AML-193 (cell line): ENCODE results near the gene RAB1B.

ENCODE experiments used
- DNase-seq, 2 experiments: peaks; one replicate each; lab custom pipeline; 2025; lab: John Stamatoyannopoulos, UW

RAB1B gene

GRCh38 chr11:66284526-66285078, 16.2 kb downstream of the RAB1B start:
- no peak for DNase-seq

GRCh38 chr11:66285250-66285947, 17.0 kb downstream of the RAB1B start:
- DNase-seq = no peak

- DNase-seq = no peak
These were observed 18.3 kb downstream of the RAB1B start for GRCh38 chr11:66286699-66287098.

GRCh38 chr11:66287211-66287888, 18.9 kb downstream of the RAB1B start:
- DNase-seq = peak; percentile 34 to 63

- peak in 1 of 2 experiments; percentile 5 for DNase-seq
These were observed 19.6 kb downstream of the RAB1B start for GRCh38 chr11:66287889-66288670.

- peak; percentile 96 for DNase-seq
These were observed 20.5 kb downstream of the RAB1B start, which contains the start of gene YIF1A for GRCh38 chr11:66288671-66289547. YIF1A (minus strand) TSS chr11:66289143; CDS start chr11:66288985, 158 bp downstream.

- peak; percentile 52 to 56 for DNase-seq
These were observed 21.3 kb downstream of the RAB1B start for GRCh38 chr11:66289548-66290329.

- no peak for DNase-seq
These were observed 21.8 kb downstream of the RAB1B start for GRCh38 chr11:66290330-66290621.

- DNase-seq = no peak
These were observed 22.9 kb downstream of the RAB1B start for GRCh38 chr11:66291303-66291705.

- DNase-seq = no peak
These were observed 23.5 kb downstream of the RAB1B start, which contains the start of gene TMEM151A for GRCh38 chr11:66291706-66292542. TMEM151A (plus strand) TSS chr11:66291894; CDS start chr11:66292014, 120 bp downstream.

GRCh38 chr11:66292543-66293332, 24.3 kb downstream of the RAB1B start:
- DNase-seq = no peak

GRCh38 chr11:66293352-66293751, 24.9 kb downstream of the RAB1B start:
- no peak for DNase-seq

- DNase-seq = no peak
These were observed 25.6 kb downstream of the RAB1B start for GRCh38 chr11:66293777-66294625.

- DNase-seq = no peak
These were observed 26.5 kb downstream of the RAB1B start for GRCh38 chr11:66294626-66295620.

GRCh38 chr11:66297610-66298009, 29.2 kb downstream of the RAB1B start:
- no peak for DNase-seq

- no peak for DNase-seq
These were observed 30.7 kb downstream of the RAB1B start for GRCh38 chr11:66299186-66299585.

- DNase-seq = no peak
These were observed 34.2 kb downstream of the RAB1B start for GRCh38 chr11:66302656-66303055.
